Loucy (cell line): ENCODE measurements around the gene RACGAP1.

ENCODE experiments used
- EZH2phosphoT487 ChIP-seq: fragments of 200-600 bp; IDR thresholded peaks from 2 replicates; pipeline ENCODE4 v1.6.1; 2018; ENCODE audit warnings: antibody characterized with exemption, mild to moderate bottlenecking, moderate library complexity, borderline replicate concordance
- TF ChIP-seq, protein P1 (sequence below): fragments of 200-600 bp; sonication (generic); conservative IDR thresholded peaks from 2 replicates; pipeline ENCODE4 v1.5.1; 2014; ENCODE audit warnings: mild to moderate bottlenecking, antibody characterized with exemption, low read length

DNA sequence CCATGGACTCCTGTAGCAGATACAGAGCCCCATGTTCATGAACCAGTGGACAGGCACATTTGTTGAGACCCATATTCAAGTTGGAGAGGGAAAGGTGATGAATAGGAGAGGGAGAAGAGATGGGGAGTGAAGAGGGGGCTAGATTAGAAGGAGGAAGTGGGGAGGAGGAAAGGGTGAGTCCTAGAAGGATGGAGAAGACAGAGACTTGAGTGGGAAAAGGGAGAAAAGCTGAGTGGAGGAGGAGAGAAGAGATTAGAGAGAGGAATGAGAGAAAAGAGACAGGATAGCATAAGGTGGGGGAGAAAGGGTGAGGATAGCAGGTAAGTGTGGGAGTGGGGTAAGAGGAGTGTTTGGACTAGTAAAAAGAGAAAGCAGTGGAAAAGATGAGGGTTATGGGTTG lies 27.2 kb upstream of the RACGAP1 start:
- TF ChIP-seq EZH2phosphoT487 = no peak
- TF ChIP-seq, protein P1, sequence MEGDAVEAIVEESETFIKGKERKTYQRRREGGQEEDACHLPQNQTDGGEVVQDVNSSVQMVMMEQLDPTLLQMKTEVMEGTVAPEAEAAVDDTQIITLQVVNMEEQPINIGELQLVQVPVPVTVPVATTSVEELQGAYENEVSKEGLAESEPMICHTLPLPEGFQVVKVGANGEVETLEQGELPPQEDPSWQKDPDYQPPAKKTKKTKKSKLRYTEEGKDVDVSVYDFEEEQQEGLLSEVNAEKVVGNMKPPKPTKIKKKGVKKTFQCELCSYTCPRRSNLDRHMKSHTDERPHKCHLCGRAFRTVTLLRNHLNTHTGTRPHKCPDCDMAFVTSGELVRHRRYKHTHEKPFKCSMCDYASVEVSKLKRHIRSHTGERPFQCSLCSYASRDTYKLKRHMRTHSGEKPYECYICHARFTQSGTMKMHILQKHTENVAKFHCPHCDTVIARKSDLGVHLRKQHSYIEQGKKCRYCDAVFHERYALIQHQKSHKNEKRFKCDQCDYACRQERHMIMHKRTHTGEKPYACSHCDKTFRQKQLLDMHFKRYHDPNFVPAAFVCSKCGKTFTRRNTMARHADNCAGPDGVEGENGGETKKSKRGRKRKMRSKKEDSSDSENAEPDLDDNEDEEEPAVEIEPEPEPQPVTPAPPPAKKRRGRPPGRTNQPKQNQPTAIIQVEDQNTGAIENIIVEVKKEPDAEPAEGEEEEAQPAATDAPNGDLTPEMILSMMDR = no peak
